SU-DHL-6 (cell line): Measurements from ENCODE around the gene SMIM10.
"Not testable (repeated sequence)": the region's sequence is repeated elsewhere in the genome, so short reads cannot be mapped to it uniquely, and the experiment has no call there.

Source experiments
- H2AFZ ChIP-seq: fragments of 200-600 bp; sonication (generic); 2 replicates; pipeline ENCODE4 v1.6.1; 2014; ENCODE audit warnings: low read depth, mild to moderate bottlenecking, moderate library complexity, mixed read lengths, antibody characterized with exemption, low read length; ENCODE audit not compliant: severe bottlenecking
- H3F3A ChIP-seq: fragments of 200-600 bp; shearing (Covaris generic); 2 replicates; pipeline ENCODE4 v1.6.0; 2016; ENCODE audit warnings: antibody characterized with exemption, mild to moderate bottlenecking; ENCODE audit not compliant: insufficient read depth
- H3K27ac ChIP-seq: fragments of 200-600 bp; sonication (generic); 2 replicates; pipeline ENCODE4 v1.5.1; 2016; ENCODE audit warnings: low read depth, mild to moderate bottlenecking, low read length, moderate library complexity, mixed read lengths
- H3K27me3 ChIP-seq: fragments of 200-600 bp; sonication (generic), shearing (Covaris generic); 2 replicates; pipeline ENCODE4 v1.6.0; 2014; ENCODE audit warnings: mild to moderate bottlenecking, low read length
- H3K36me3 ChIP-seq: fragments of 200-600 bp; sonication (generic); 2 replicates; pipeline ENCODE4 v1.6.1; 2014; ENCODE audit warnings: mild to moderate bottlenecking, low read length, mixed read lengths
- H3K4me2 ChIP-seq: fragments of 300-600, 200-600 bp; shearing (Covaris generic), sonication (generic); 2 replicates; pipeline ENCODE4 v1.6.0; 2014; ENCODE audit warnings: low read length, low read depth, mild to moderate bottlenecking; ENCODE audit not compliant: poor library complexity, severe bottlenecking
- H3K4me3 ChIP-seq: fragments of 200-600 bp; sonication (generic); 2 replicates; pipeline ENCODE4 v1.5.1; 2014; ENCODE audit warnings: antibody characterized with exemption, low read length, mild to moderate bottlenecking, mixed read lengths; ENCODE audit not compliant: insufficient read depth, poor library complexity, severe bottlenecking
- H3K79me2 ChIP-seq: fragments of 200-600 bp; sonication (generic); 2 replicates; pipeline ENCODE4 v1.6.1; 2014; ENCODE audit warnings: mild to moderate bottlenecking, low read length, moderate library complexity; ENCODE audit not compliant: insufficient read depth
- H3K9ac ChIP-seq: fragments of 200-600 bp; sonication (generic); 2 replicates; pipeline ENCODE4 v1.7.0; 2014; ENCODE audit warnings: mild to moderate bottlenecking, low read length
- H3K9me2 ChIP-seq: fragments of 200-600 bp; sonication (generic); replicated peaks from 2 replicates; pipeline ENCODE4 v1.6.1; 2014; ENCODE audit warnings: low read length; ENCODE audit not compliant: insufficient read depth
- H3K9me3 ChIP-seq: fragments of 200-600 bp; sonication (generic); 2 replicates; pipeline ENCODE4 v1.6.1; 2014; ENCODE audit warnings: low read length, mixed read lengths; ENCODE audit not compliant: insufficient read depth
- H4K20me1 ChIP-seq: fragments of 200-600 bp; sonication (generic); 2 replicates; pipeline ENCODE4 v1.6.1; 2014; ENCODE audit warnings: low read depth, mild to moderate bottlenecking, antibody characterized with exemption, low read length, moderate library complexity, mixed read lengths
- EZH2phosphoT487 ChIP-seq: fragments of 200-600 bp; sonication (generic), shearing (Covaris generic); conservative IDR thresholded peaks from 2 replicates; pipeline ENCODE4 v1.6.1; 2018; ENCODE audit warnings: mild to moderate bottlenecking, antibody characterized with exemption, low read length, moderate library complexity, mixed read lengths
- TF ChIP-seq, protein P1 (sequence below): fragments of 200-600 bp; sonication (generic); IDR thresholded peaks from one replicate; pipeline ENCODE4 v1.5.1; 2017; ENCODE audit warnings: antibody characterized with exemption, mild to moderate bottlenecking, low read length, moderate library complexity; ENCODE audit not compliant: insufficient read depth, poor library complexity, severe bottlenecking

SMIM10 gene

DNA sequence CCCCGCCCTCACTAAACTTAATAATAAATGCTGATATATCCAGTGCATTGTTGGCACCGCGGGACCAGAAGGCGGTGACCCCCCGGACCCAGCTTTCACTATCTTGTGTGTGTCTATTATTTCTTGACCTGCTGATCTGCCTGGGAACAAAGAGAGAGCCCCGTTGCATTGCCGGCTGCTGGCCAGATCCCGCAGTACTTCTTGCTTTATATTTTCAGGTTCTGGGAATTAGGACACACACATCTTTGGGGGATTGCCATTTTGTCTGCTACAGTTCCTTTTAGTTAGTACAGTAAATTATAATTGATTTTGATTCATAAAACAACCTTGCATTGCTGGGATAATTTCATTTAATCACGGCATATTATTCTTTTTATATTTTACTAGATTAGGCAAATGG is 33.7 kb downstream of the SMIM10 start:
- Histone ChIP-seq H3K4me2 (no peak overlapping the region), H2AFZ (no peak overlapping the region), H3K4me3 (no peak overlapping the region), H3K27me3 (no peaks in the 10 kb centered on the region), H3K9ac (no peak overlapping the region), H3K79me2 (no peaks in the 10 kb centered on the region), H3F3A (no peaks in the 10 kb centered on the region), H3K9me3 (no peaks in the 10 kb centered on the region), H3K36me3 (no peaks in the 10 kb centered on the region), H3K27ac (no peak overlapping the region), H3K9me2 (no peaks in the 10 kb centered on the region), H4K20me1 (no peaks in the 10 kb centered on the region)
- TF ChIP-seq EZH2phosphoT487 = no peak
- TF ChIP-seq, protein P1, sequence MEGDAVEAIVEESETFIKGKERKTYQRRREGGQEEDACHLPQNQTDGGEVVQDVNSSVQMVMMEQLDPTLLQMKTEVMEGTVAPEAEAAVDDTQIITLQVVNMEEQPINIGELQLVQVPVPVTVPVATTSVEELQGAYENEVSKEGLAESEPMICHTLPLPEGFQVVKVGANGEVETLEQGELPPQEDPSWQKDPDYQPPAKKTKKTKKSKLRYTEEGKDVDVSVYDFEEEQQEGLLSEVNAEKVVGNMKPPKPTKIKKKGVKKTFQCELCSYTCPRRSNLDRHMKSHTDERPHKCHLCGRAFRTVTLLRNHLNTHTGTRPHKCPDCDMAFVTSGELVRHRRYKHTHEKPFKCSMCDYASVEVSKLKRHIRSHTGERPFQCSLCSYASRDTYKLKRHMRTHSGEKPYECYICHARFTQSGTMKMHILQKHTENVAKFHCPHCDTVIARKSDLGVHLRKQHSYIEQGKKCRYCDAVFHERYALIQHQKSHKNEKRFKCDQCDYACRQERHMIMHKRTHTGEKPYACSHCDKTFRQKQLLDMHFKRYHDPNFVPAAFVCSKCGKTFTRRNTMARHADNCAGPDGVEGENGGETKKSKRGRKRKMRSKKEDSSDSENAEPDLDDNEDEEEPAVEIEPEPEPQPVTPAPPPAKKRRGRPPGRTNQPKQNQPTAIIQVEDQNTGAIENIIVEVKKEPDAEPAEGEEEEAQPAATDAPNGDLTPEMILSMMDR = no peak

DNA sequence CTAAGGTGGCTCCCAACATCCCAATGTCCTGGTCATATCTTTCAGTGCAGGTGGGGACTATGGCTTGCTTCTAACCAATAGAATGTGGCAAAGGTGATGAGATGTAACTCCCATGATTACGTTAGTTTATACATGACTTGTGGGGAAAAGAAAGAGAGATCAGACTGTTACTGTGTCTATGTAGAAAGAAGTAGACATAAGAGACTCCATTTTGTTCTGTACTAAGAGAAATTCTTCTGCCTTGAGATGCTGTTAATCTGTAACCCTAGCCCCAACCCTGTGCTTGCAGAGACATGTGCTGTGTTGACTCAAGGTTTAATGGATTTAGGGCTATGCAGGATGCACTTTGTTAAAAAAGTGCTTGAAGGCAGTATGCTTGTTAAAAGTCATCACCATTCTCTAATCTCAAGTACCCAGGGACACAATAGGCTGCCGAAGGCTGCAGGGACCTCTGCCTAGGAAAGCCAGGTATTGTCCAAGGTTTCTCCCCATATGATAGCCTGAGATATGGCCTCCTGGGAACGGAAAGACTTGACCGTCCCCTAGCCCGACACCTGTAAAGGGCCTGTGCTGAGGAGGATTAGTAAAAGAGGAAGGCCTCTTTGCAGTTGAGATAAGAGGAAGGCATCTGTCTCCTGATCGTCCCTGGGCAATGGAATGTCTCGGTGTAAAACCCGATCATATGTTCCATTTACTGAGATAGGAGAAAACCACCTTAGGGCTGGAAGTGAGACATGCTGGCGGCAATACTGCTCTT is 39.6 kb downstream of the SMIM10 start:
- H2AFZ ChIP-seq = not testable (repeated sequence)

DNA sequence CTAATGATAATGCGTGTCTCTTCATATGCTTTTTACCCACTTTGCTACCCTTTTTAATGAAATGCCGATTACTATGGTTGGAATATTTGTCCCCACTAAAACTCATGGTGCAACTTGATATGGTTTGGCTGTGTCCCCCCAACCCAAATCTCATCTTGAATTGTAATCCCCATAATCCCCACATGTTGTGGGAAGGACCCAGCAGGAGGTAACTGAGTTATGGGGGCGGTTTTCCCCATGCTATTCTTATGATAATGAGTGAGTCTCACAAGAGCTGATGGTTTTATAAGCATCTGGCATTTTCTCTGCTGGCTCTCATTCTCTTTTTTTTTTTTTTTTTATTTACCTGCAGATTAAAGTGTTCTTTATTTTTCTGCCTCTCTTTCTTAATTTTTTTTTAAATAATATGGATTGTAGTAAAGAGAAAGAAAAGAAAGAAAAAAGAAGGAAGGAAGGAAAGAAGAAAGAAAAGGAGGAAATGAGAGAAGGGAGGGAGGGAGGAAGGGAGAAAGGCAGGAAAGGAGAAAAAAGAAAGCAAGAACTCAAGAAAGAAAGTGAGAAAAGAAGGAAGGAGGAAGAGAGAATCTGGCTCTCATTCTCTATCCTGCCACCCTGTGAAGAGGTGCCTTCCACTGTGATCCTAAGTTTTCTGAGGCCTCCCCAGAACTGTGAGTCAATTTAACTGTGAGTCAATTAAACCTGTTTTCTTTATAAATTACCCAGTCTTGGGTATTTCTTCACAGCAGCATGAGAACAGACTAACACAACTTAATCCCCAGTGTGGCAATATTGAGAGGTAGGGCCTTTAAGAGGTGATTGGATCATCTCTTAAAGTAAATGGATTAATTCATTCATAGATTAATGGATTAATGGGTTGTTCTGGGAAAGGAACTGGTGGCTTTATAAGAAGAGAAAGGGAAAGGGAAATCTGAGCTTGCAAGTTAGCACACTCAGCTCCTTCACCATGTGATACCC is 50.6 kb downstream of the SMIM10 start:
- not testable (repeated sequence) for H3K9ac ChIP-seq, H3F3A ChIP-seq, H3K79me2 ChIP-seq, H3K9me2 ChIP-seq, H3K9me3 ChIP-seq, H3K27me3 ChIP-seq, H4K20me1 ChIP-seq, H3K36me3 ChIP-seq, H3K4me2 ChIP-seq, H3K4me3 ChIP-seq, H3K27ac ChIP-seq, H2AFZ ChIP-seq

More for the DNA sequence above, 39.6 kb downstream of the SMIM10 start:
- not testable (repeated sequence) for H3K9ac ChIP-seq, H3F3A ChIP-seq, H3K4me2 ChIP-seq, H3K4me3 ChIP-seq, H3K27ac ChIP-seq, H4K20me1 ChIP-seq, H3K36me3 ChIP-seq, H3K79me2 ChIP-seq, H3K27me3 ChIP-seq, H3K9me3 ChIP-seq, H3K9me2 ChIP-seq
